HG03280 (cell line): ENCODE measurements around the gene MBD5.

ENCODE experiments used
- ATAC-seq: cut with Tn5 transposase; IDR thresholded peaks from one replicate; pipeline ENCODE4 v1.9.1; 2021; ENCODE audit warnings: mild to moderate bottlenecking, moderate library complexity; ENCODE audit not compliant: unreplicated experiment

MBD5 gene

GRCh38 chr2:148110184-148110583, 89.3 kb downstream of the MBD5 start:
- no peak for ATAC-seq

GRCh38 chr2:148122788-148123187, 101.9 kb downstream of the MBD5 start:
- no peak for ATAC-seq

GRCh38 chr2:148124271-148124670, 103.4 kb downstream of the MBD5 start:
- no peak for ATAC-seq

- ATAC-seq, result no peak
These were observed 109.7 kb downstream of the MBD5 start for GRCh38 chr2:148130581-148130980.

- ATAC-seq, result no peak
These were observed 111.5 kb downstream of the MBD5 start for GRCh38 chr2:148132412-148132811.

- no peak for ATAC-seq
These were observed 114.8 kb downstream of the MBD5 start for GRCh38 chr2:148135705-148136104.

GRCh38 chr2:148136441-148136840, 115.5 kb downstream of the MBD5 start:
- ATAC-seq, result no peak

GRCh38 chr2:148161909-148162435, 141.1 kb downstream of the MBD5 start:
- ATAC-seq, result no peak

GRCh38 chr2:148162871-148163270, 142.0 kb downstream of the MBD5 start:
- no peak for ATAC-seq

GRCh38 chr2:148165975-148166374, 145.1 kb downstream of the MBD5 start:
- no peak for ATAC-seq

GRCh38 chr2:148167241-148167766, 146.4 kb downstream of the MBD5 start:
- no peak for ATAC-seq

- ATAC-seq, result no peak
These were observed 147.0 kb downstream of the MBD5 start for GRCh38 chr2:148167855-148168254.

GRCh38 chr2:148172131-148172753, 151.4 kb downstream of the MBD5 start:
- ATAC-seq, result no peak

- ATAC-seq, result no peak
These were observed 152.3 kb downstream of the MBD5 start for GRCh38 chr2:148173168-148173567.

- ATAC-seq, result no peak
These were observed 156.7 kb downstream of the MBD5 start for GRCh38 chr2:148177559-148177958.

GRCh38 chr2:148179724-148180123, 158.8 kb downstream of the MBD5 start:
- no peak for ATAC-seq

GRCh38 chr2:148184976-148185375, 164.1 kb downstream of the MBD5 start:
- no peak for ATAC-seq

- no peak for ATAC-seq
These were observed 174.0 kb downstream of the MBD5 start for GRCh38 chr2:148194882-148195281.

GRCh38 chr2:148201075-148202004, 180.4 kb downstream of the MBD5 start:
- ATAC-seq, result no peak

GRCh38 chr2:148202237-148202636, 181.3 kb downstream of the MBD5 start:
- no peak for ATAC-seq

- no peak for ATAC-seq
These were observed 186.2 kb downstream of the MBD5 start for GRCh38 chr2:148207111-148207510.

GRCh38 chr2:148209603-148210002, 188.7 kb downstream of the MBD5 start:
- no peak for ATAC-seq
